Activated CD4-positive, alpha-beta T cell treated with anti-CD3 and anti-CD28 coated beads, Interleukin-2, amount 10 ng/mL, durations not matched to agents 7 days and 5 days (primary cell): ENCODE measurements around the gene KDF1. TPM values are rescaled to one million over a fixed set of nuclear protein-coding genes. Genes with fewer than 3 reads are reported as not detected.

Source experiments
- total RNA-seq, 2 experiments: library from RNA; stranded (reverse); gene quantifications; one replicate each; pipeline ENCODE4 v1.2.3, GENCODE V29; 2021

KDF1 gene
- total RNA-seq, 2 experiments from 2014 or later, result not detected

Other genes starting within 250 kb of the KDF1 start
- gene PIGV, start 172.5 kb downstream of the KDF1 start, total RNA-seq, result 10 to 100 TPM; 16.4 to 16.9 TPM
- gene ZDHHC18, start 133.8 kb downstream of the KDF1 start, total RNA-seq, result 10 to 100 TPM; 45.1 to 55.0 TPM
- gene SFN, start 97.3 kb downstream of the KDF1 start, total RNA-seq, result 1 to 10 TPM; 2.4 to 3.0 TPM
- 10 to 100 TPM; 25.9 to 26.9 TPM for gene GPN2, start 70.2 kb downstream of the KDF1 start, total RNA-seq
- gene GPATCH3, start 60.0 kb downstream of the KDF1 start, total RNA-seq, result 10 to 100 TPM; 14.0 to 14.8 TPM
- not detected for gene NR0B2, start 46.5 kb downstream of the KDF1 start, total RNA-seq
- gene NUDC, start 38.7 kb downstream of the KDF1 start, total RNA-seq, result 10 to 100 TPM; 56.2 to 64.5 TPM
- gene TRNP1, start 33.2 kb upstream of the KDF1 start, total RNA-seq, result not detected
- gene TENT5B, start 52.4 kb upstream of the KDF1 start, total RNA-seq, result not detected
- gene SLC9A1, start 194.7 kb upstream of the KDF1 start, total RNA-seq, result 10 to 100 TPM; 24.8 to 32.4 TPM